GM12892 (cell line): ENCODE results near the gene AGAP9.
"Not testable (repeated sequence)": the region's sequence is repeated elsewhere in the genome, so short reads cannot be mapped to it uniquely, and the experiment has no call there.

Experiments
- POLR2A ChIP-seq: IDR thresholded peaks from 2 replicates; pipeline ENCODE4 v1.6.1; 2011; ENCODE audit warnings: low read depth, low read length, control low read depth
- POLR2AphosphoS5 ChIP-seq: IDR thresholded peaks from 2 replicates; pipeline ENCODE4 v1.6.1; 2011; ENCODE audit warnings: low read depth, low read length, control low read depth
- TAF1 ChIP-seq: IDR thresholded peaks from 2 replicates; pipeline ENCODE4 v1.6.1; 2011; ENCODE audit warnings: low read depth, mild to moderate bottlenecking, control low read depth, low read length, borderline replicate concordance

GRCh38 chr10:47558109-47558508, 34.7 kb upstream of the AGAP9 start:
- TF ChIP-seq TAF1, POLR2A, POLR2AphosphoS5: not testable (repeated sequence)
